GM18909 (cell line): Measurements from ENCODE around the gene SAP30BP.

Experiments
- ATAC-seq: cut with Tn5 transposase; IDR thresholded peaks from one replicate; pipeline ENCODE4 v1.9.1; 2021; ENCODE audit warnings: mild to moderate bottlenecking; ENCODE audit not compliant: unreplicated experiment, poor library complexity

The SAP30BP gene

GRCh38 chr17:75704963-75705875 is 38.1 kb downstream of the SAP30BP start:
- ATAC-seq = no peak

- ATAC-seq = no peak
These were observed 39.0 kb downstream of the SAP30BP start for GRCh38 chr17:75706042-75706728.

GRCh38 chr17:75707079-75707571 is 40.0 kb downstream of the SAP30BP start:
- no peak for ATAC-seq

GRCh38 chr17:75712446-75712845 is 45.3 kb downstream of the SAP30BP start:
- ATAC-seq = no peak

GRCh38 chr17:75719732-75720131 is 52.6 kb downstream of the SAP30BP start:
- ATAC-seq = no peak

- ATAC-seq = no peak
These were observed 53.7 kb downstream of the SAP30BP start, which contains the start of gene ITGB4 for GRCh38 chr17:75720656-75721462. Gene ITGB4 (plus strand): TSS chr17:75721459. CDS start chr17:75724704, 3,245 bp downstream.

GRCh38 chr17:75721463-75722011 is 54.4 kb downstream of the SAP30BP start:
- no peak for ATAC-seq

- ATAC-seq = no peak
These were observed 54.9 kb downstream of the SAP30BP start for GRCh38 chr17:75722076-75722475.

- no peak for ATAC-seq
These were observed 55.5 kb downstream of the SAP30BP start for GRCh38 chr17:75722542-75723095.

GRCh38 chr17:75723171-75723930 is 56.2 kb downstream of the SAP30BP start:
- ATAC-seq = no peak

GRCh38 chr17:75724016-75725003 is 57.2 kb downstream of the SAP30BP start:
- no peak for ATAC-seq

- no peak for ATAC-seq
These were observed 58.4 kb downstream of the SAP30BP start for GRCh38 chr17:75725504-75725903.

GRCh38 chr17:75727391-75727790 is 60.3 kb downstream of the SAP30BP start:
- no peak for ATAC-seq

- no peak for ATAC-seq
These were observed 62.2 kb downstream of the SAP30BP start for GRCh38 chr17:75729351-75729750.

GRCh38 chr17:75730065-75730464 is 62.9 kb downstream of the SAP30BP start:
- ATAC-seq = no peak

- no peak for ATAC-seq
These were observed 64.1 kb downstream of the SAP30BP start for GRCh38 chr17:75731086-75731715.

- no peak for ATAC-seq
These were observed 64.8 kb downstream of the SAP30BP start for GRCh38 chr17:75731716-75732498.
